Epithelial cell of prostate (primary cell): Measurements from ENCODE around the gene TTC7B.
A peak's percentile ranks its signal among the peaks of the same experiment; 100 is the strongest.

Source experiments
- DNase-seq: peaks from one replicate; pipeline ENCODE4 v3.0.0-alpha.2; 2011; ENCODE audit warnings: low read depth, low spot score
- H3K27ac ChIP-seq: fragments of 450-650 bp; 2 replicates; pipeline ENCODE4 v1.5.1; 2017; ENCODE audit warnings: mild to moderate bottlenecking

Gene TTC7B

DNA sequence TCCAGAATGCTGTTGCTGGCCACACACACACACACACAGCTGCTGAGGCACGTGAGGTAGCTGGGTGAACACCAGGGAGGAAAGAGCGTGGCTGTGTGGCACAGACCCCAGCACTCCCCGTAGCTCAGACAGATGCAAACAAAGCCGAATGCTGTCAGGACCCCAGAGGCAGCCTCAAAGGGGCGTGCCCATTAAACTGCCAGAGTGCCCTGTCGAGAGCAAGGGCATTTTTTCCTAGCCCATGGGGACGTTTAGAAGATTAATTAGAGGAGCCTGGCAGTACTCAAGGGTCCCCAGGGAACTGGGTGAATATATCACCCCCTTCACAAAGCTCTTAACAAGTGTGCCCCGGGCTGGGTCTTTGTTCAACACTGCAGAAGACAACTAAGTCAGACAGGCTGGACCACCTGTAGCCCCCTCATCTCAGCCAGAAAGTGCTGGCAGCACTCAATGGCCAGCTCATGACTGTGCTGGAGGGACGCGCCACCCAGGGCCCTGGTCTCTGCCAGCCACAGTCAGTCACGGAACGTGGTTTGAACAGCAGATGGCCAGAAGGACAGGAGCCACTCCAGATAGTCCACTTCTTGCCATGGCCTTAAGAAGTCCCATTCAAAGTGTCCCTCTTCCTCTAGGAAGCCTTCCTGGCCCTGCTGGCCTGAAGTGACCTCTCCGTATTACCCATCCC, 37.5 kb downstream of the TTC7B start:
- no peak overlapping the region for H3K27ac ChIP-seq
- DNase-seq: no peak

DNA sequence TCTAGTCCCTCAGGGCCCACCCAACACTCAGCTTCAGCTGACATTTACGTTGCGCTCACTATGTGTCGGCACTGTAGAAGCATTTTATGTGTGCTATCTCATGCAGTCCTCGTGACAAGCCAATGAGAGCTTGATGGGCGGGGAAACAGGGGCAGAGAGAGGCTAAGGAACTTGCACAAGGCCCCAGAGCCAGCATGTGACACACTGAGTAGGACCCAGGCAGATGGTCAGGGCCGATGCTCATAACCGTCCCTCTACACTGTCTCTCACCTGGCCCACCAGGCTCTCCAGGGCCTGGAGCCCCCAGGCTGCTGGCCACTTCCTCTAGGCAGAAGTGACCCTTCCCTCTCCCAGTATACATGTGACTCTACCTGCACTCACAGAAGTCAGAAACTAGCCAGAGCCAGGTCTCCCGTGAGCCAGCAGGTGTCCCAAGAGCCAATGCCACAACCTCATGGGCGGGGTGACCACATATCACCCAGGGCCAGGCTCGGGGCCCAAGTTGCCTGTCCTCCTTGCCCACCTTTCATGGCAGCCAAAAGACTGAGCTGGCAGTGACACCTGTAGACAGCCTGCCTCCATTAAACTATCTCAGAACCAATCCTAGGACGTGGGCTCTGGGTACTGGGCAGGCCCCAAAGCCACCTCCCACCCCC, 38.3 kb downstream of the TTC7B start:
- no peak overlapping the region for H3K27ac ChIP-seq
- no peak for DNase-seq

DNA sequence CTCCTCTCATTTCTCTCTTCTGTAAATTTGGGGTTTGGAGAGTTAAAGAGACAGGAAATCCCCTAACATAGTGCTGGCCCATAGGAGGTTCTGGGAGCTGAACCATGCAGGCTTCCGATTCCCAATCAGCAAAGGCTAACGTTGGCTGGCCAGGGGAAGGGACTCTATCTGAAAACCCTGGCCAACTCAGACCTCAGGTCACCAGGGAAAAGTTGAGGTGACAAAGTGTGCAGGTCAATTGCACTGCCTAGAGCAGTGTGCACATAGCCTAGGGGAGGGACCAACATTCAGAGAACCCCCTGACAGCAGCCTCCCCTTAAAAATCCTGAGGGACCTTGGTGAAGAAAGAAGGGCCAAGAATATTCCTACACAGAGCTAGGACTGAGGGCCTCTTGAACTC, 38.9 kb downstream of the TTC7B start:
- DNase-seq: no peak
- no peak overlapping the region for H3K27ac ChIP-seq

- no peak overlapping the region for H3K27ac ChIP-seq
- no peak for DNase-seq
Observed at GRCh38 chr14:90775441-90775840, 40.8 kb downstream of the TTC7B start.

- no peak overlapping the region for H3K27ac ChIP-seq
Observed at GRCh38 chr14:90774316-90774715, 41.9 kb downstream of the TTC7B start.

DNA sequence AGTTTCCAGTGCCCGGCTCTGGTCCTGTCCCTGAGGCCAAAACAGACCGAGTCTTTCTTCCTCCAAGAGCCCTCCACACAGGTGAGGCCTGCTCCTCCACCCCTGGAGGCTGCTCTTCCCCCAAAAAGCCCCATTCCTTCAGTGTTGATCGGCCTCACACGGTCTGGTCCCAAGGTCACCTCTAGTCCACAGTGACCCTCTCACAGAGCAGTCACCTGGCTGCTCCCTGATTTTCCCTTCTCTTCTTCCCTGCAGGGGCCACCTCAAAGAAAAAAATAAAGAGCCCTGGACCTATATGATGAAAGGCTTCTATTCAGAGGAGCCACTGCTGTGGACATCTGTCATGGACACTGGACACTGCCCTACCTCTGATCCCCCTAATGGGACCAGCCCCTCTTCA, 42.5 kb downstream of the TTC7B start:
- no peak for DNase-seq
- no peak overlapping the region for H3K27ac ChIP-seq

More at GRCh38 chr14:90774316-90774715, 41.9 kb downstream of the TTC7B start:
- DNase-seq: no peak

DNA sequence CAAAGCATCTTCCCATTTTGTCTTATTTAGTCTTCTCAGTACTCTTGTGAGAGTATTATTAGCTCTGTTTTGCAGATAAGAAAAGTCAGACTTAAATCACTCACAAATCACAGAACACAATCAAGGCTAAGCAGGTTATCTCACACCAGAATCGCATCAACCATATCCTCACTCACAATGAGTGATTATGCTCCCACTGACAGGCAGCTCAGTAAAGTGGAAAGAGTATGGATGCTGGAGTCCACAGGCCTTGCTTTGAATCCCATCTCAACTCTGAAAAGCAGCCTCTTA, 43.1 kb downstream of the TTC7B start:
- no peak overlapping the region for H3K27ac ChIP-seq
- DNase-seq: no peak

GRCh38 chr14:90767899-90768298, 48.3 kb downstream of the TTC7B start:
- DNase-seq: no peak
- H3K27ac ChIP-seq: no peak overlapping the region

GRCh38 chr14:90760591-90761316, 55.5 kb downstream of the TTC7B start:
- DNase-seq: no peak
- no peak overlapping the region for H3K27ac ChIP-seq

DNA sequence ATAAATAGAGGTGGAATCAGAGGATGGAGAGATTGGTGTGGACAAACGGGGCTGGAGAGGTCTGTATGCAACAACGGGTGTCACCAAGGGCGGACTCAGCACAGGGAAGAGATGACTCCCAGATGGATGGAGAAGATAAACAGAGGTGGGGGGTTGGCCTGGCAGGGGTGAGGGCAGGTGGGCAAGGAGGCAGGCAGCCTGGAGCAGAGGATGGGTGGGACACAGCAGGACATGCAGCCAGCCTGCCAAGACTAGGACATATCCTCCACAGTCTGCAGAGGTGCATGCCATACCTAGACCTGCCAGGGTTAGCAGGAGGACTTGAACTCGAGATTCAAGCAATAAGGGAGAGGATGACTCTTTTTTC, 56.2 kb downstream of the TTC7B start:
- no peak overlapping the region for H3K27ac ChIP-seq
- no peak for DNase-seq

GRCh38 chr14:90759370-90760077, 56.7 kb downstream of the TTC7B start:
- H3K27ac ChIP-seq: no peak overlapping the region
- DNase-seq: no peak

GRCh38 chr14:90758959-90759358, 57.3 kb downstream of the TTC7B start:
- no peak for DNase-seq
- H3K27ac ChIP-seq: peak overlapping the region; percentile 29

GRCh38 chr14:90758028-90758889, 58.0 kb downstream of the TTC7B start:
- H3K27ac ChIP-seq: peak overlapping the region; percentile 29
- peak; percentile 40 for DNase-seq

DNA sequence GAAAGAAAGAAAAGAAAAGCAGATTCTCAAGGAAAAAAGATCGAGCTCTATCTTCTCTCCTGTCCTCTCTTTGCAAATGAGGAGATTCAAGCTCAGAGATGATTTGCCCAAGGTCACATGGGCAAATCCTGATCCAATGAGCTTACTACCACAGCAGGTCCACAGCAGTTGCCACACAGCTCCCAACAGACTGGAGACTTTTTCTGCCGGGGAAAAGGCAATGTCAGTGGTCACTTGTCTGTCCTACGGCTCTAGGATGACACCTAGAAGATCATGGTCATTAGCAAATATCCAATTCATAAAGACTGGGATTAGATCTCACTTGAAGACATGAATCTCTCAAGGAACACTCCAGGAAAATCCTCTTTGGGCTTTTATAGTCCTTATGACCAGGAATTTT, 58.8 kb downstream of the TTC7B start:
- no peak for DNase-seq
- no peak overlapping the region for H3K27ac ChIP-seq

GRCh38 chr14:90756755-90757345, 59.4 kb downstream of the TTC7B start:
- no peak for DNase-seq

DNA sequence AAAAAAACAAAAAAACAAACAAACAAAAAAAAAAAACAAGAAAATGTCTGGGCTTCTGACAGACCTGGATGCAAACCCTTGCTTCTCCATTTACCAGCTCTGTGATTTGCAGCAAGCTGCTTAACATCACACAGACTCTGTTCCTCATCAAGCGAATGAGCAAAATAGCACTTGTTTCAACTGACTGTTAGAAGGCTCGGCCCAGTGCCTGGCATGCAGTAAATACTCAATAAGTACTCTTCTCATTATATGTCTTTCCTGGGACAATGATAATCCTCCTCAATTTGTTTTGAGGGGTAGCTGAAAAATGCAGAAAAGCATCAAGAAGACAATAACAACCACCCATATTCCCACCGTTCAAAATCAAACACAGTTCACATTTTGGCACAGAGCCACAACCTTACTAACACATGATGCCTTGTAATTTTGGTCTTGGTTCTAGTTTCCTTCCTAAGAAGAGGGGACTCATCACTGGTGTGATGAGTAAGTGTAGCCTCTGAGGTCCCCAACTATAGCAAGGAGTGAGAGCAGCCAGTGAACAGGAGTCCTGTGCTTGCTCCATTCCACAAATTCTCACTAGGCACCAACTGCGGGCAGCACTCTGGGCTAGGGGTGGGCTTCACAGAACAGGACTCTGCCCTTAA, 60.4 kb downstream of the TTC7B start:
- DNase-seq: no peak
- no peak overlapping the region for H3K27ac ChIP-seq

More at GRCh38 chr14:90756755-90757345, 59.4 kb downstream of the TTC7B start:
- no peak overlapping the region for H3K27ac ChIP-seq

- no peak overlapping the region for H3K27ac ChIP-seq
- DNase-seq: no peak
Observed at GRCh38 chr14:90753456-90754005, 62.7 kb downstream of the TTC7B start.

DNA sequence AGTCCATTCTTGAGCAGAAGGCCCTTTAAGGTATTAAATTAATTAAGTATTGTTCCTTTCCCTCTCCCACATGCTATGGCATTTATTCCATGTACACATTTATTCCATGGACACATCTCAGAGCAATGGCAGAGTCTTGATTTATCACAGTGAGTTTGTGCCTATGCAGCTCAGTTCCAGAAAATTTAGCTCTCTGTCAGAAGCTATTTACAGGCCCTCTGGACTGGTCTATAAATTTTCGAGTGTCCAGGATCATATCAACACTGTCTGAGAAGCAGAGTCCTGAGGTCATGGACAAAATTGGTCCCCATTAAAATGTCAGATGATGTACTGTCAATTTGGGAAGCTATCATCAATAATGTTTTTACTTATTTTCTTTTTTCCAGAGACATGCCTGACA, 65.5 kb downstream of the TTC7B start:
- H3K27ac ChIP-seq: no peak overlapping the region
- DNase-seq: no peak

- H3K27ac ChIP-seq: no peak overlapping the region
- no peak for DNase-seq
Observed at GRCh38 chr14:90750191-90750590, 66.0 kb downstream of the TTC7B start.
